DMS79 treated with DMSO at 0.1 percent for 48 hours (cell line): ENCODE data around the gene DOK6.
"Not testable (repeated sequence)": the region's sequence is repeated elsewhere in the genome, so short reads cannot be mapped to it uniquely, and the experiment has no call there.

Experiments used
- DNase-seq: peaks from one replicate; lab custom pipeline; 2025; lab: John Stamatoyannopoulos, UW

The DOK6 gene

GRCh38 chr18:69871363-69871762 is 470.7 kb downstream of the DOK6 start:
- no peak for DNase-seq

- DNase-seq, result no peak
These were observed 472.0 kb downstream of the DOK6 start for GRCh38 chr18:69872661-69873060.

GRCh38 chr18:69874058-69874457 is 473.4 kb downstream of the DOK6 start:
- DNase-seq, result no peak

GRCh38 chr18:69876490-69876889 is 475.8 kb downstream of the DOK6 start:
- DNase-seq, result no peak

GRCh38 chr18:69878213-69878933 is 477.7 kb downstream of the DOK6 start:
- DNase-seq, result no peak

- DNase-seq, result not testable (repeated sequence)
These were observed 478.4 kb downstream of the DOK6 start for GRCh38 chr18:69879051-69879450.

GRCh38 chr18:69880083-69880482 is 479.4 kb downstream of the DOK6 start:
- DNase-seq, result no peak

- DNase-seq, result no peak
These were observed 482.4 kb downstream of the DOK6 start for GRCh38 chr18:69882965-69883668.

GRCh38 chr18:69883781-69884180 is 483.1 kb downstream of the DOK6 start:
- no peak for DNase-seq

GRCh38 chr18:69885355-69885754 is 484.7 kb downstream of the DOK6 start:
- DNase-seq, result no peak

GRCh38 chr18:69885841-69886531 is 485.3 kb downstream of the DOK6 start:
- no peak for DNase-seq

GRCh38 chr18:69887256-69887655 is 486.6 kb downstream of the DOK6 start:
- no peak for DNase-seq

- no peak for DNase-seq
These were observed 488.3 kb downstream of the DOK6 start for GRCh38 chr18:69889009-69889408.

- DNase-seq, result no peak
These were observed 489.9 kb downstream of the DOK6 start for GRCh38 chr18:69890558-69890957.

- DNase-seq, result no peak
These were observed 493.8 kb downstream of the DOK6 start for GRCh38 chr18:69894467-69894866.

GRCh38 chr18:69895066-69896047 is 494.7 kb downstream of the DOK6 start:
- DNase-seq, result no peak

- no peak for DNase-seq
These were observed 496.9 kb downstream of the DOK6 start for GRCh38 chr18:69897397-69898108.

GRCh38 chr18:69898241-69898861 is 497.7 kb downstream of the DOK6 start:
- no peak for DNase-seq
